Colonic mucosa (tissue), 4 donors: ENCODE data around the gene LRP1B. TPM values are rescaled to one million over a fixed set of nuclear protein-coding genes. Genes with fewer than 3 reads are reported as not detected.
A peak's percentile ranks its signal among the peaks of the same experiment; 100 is the strongest.
"Not testable (repeated sequence)": the region's sequence is repeated elsewhere in the genome, so short reads cannot be mapped to it uniquely, and the experiment has no call there.

Source experiments
- DNase-seq: peaks from one replicate; pipeline ENCODE4 v3.0.0-alpha.2; 2020
- H3K27ac ChIP-seq: fragments of 200-600 bp; one replicate; pipeline ENCODE4 v1.8.0; 2021
- H3K27me3 ChIP-seq: fragments of 200-600 bp; one replicate; pipeline ENCODE4 v1.8.0; 2021
- H3K36me3 ChIP-seq: fragments of 200-600 bp; one replicate; pipeline ENCODE4 v1.8.0; 2021
- H3K4me1 ChIP-seq: fragments of 200-600 bp; one replicate; pipeline ENCODE4 v1.8.0; 2021; ENCODE audit warnings: mild to moderate bottlenecking
- H3K4me3 ChIP-seq: fragments of 200-600 bp; one replicate; pipeline ENCODE4 v1.8.0; 2021
- H3K9ac ChIP-seq, 2 donors: one replicate each; pipeline ENCODE4 v1.7.0; 2013; ENCODE audit warnings: control low read depth in 2 of 2, low read depth in 2 of 2, low read length in 2 of 2
- H3K9me3 ChIP-seq: fragments of 200-600 bp; one replicate; pipeline ENCODE4 v1.8.0; 2021
- intact Hi-C: fragments of 100-400 bp; cut with DNase I; formaldehyde crosslinking; loops from one replicate; pipeline ENCODE4 v1.14.1; 2022
- total RNA-seq, 2 donors: library from RNA; stranded (reverse); fragmentation: NEBNext Ultra II Directional in 1 of 2; extraction: Animal tissue kit (Norgen Biotek cat#: 25700) in 1 of 2; gene quantifications; one replicate each; pipeline ENCODE4 v1.2.1, GENCODE V29; 2021
- TF ChIP-seq, protein P1 (sequence below): fragments of 200-600 bp; IDR thresholded peaks from one replicate; pipeline ENCODE4 v1.8.0; 2022; ENCODE audit warnings: antibody characterized with exemption, mild to moderate bottlenecking
- donor health status: healthy.
- donor health status: DM: no; HTN: no; CAD: no.
- donor health status: DM: no; HTN: no; CAD: no.

The LRP1B gene
- total RNA-seq, 2 donors from 2014 or later, result 0.10 to 0.19 TPM

DNA sequence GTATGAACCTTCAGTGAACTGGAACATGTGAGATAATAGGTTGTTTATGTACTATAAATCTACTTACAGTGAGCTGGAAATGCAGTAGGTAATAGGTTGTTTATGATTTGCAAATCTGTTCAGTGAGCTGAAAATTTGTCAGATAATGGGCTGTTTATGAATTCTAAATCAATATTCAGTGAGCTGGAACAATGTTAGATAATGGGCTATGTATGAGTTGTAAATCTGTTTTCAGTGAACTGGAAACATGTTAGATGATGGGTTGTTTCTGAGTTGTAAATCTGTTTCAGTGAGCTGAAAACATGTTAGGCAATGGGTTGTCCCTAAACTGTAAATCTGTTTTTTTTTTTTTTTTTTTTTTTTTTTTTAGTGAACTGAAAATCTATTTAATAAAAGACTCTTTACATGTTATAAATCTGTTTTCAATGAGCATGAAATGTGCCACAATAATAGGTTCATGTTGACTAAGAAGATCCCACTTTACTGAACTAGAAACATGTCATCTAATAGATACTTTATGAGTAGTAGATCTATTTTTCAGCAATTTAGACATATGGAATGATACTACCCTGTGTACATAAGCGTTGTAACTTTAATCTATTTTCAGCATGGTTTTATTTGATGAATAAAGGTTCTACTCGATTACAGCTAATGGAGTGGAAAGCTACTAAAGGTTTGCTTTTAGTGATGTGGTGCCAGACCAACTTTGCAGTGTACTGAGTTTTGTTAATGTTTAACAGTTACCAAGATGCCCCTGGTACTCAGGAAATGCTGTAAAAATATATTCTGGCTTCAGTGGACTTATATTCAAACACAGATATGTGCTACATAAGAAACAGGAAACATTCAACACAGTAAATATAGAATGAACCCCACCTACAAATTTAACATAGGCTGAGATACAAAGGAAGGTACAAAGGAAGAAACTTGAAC is 1471.8 kb downstream of the LRP1B start:
- Histone ChIP-seq H3K9ac (no peak overlapping the region), H3K36me3 (no peaks in the 10 kb centered on the region), H3K4me3 (no peak overlapping the region), H3K4me1 (no peaks in the 10 kb centered on the region), H3K9me3 (no peaks in the 10 kb centered on the region), H3K27me3 (no peaks in the 10 kb centered on the region), H3K27ac (no peak overlapping the region)
- TF ChIP-seq, protein P1, sequence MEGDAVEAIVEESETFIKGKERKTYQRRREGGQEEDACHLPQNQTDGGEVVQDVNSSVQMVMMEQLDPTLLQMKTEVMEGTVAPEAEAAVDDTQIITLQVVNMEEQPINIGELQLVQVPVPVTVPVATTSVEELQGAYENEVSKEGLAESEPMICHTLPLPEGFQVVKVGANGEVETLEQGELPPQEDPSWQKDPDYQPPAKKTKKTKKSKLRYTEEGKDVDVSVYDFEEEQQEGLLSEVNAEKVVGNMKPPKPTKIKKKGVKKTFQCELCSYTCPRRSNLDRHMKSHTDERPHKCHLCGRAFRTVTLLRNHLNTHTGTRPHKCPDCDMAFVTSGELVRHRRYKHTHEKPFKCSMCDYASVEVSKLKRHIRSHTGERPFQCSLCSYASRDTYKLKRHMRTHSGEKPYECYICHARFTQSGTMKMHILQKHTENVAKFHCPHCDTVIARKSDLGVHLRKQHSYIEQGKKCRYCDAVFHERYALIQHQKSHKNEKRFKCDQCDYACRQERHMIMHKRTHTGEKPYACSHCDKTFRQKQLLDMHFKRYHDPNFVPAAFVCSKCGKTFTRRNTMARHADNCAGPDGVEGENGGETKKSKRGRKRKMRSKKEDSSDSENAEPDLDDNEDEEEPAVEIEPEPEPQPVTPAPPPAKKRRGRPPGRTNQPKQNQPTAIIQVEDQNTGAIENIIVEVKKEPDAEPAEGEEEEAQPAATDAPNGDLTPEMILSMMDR, result no peak
- intact Hi-C loops, result no loop called here
- no peak for DNase-seq

DNA sequence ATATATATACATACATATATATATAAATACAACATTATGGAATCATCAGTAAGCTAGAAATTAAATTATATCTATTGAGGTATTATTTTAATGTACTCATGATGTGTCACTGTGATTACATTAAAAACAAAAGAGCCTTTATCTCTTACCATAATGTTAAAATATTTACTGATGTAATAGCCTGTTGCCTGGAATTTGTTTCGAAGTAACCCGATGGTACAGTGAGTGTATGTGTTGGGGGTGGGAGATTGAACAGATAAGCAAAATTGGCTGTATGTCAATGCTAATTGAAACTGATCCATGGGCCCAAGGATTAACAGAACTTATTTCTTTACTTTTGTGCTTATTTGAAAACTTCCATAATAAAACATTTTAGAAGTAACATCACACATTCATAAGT is 1473.2 kb downstream of the LRP1B start:
- Histone ChIP-seq H3K27me3 (no peaks in the 10 kb centered on the region), H3K9me3 (no peaks in the 10 kb centered on the region), H3K9ac (no peak overlapping the region), H3K27ac (no peak overlapping the region), H3K4me3 (no peak overlapping the region), H3K4me1 (no peaks in the 10 kb centered on the region), H3K36me3 (no peaks in the 10 kb centered on the region)
- intact Hi-C loops, result no loop called here
- TF ChIP-seq, protein P1, result no peak
- DNase-seq, result no peak

- Histone ChIP-seq H3K9me3 (no peaks in the 10 kb centered on the region), H3K9ac (no peak overlapping the region), H3K27me3 (no peaks in the 10 kb centered on the region), H3K4me1 (no peaks in the 10 kb centered on the region), H3K4me3 (no peak overlapping the region), H3K27ac (no peak overlapping the region), H3K36me3 (no peaks in the 10 kb centered on the region)
- no peak for DNase-seq
- TF ChIP-seq, protein P1, result no peak
- intact Hi-C loops, result no loop called here
Measured at GRCh38 chr2:140654565-140654964, 1476.3 kb downstream of the LRP1B start.

- no peak overlapping the region for H3K4me3 ChIP-seq
- H3K9ac ChIP-seq, result no peak overlapping the region
- no peaks in the 10 kb centered on the region for H3K27me3 ChIP-seq
- no peak overlapping the region for H3K27ac ChIP-seq
- no peaks in the 10 kb centered on the region for H3K9me3 ChIP-seq
- intact Hi-C loops, result no loop called here
- DNase-seq, result no peak
- H3K4me1 ChIP-seq, result no peaks in the 10 kb centered on the region
- TF ChIP-seq, protein P1, result no peak
- no peaks in the 10 kb centered on the region for H3K36me3 ChIP-seq
Measured at GRCh38 chr2:140650825-140651224, 1480.0 kb downstream of the LRP1B start.

GRCh38 chr2:140650134-140650533 is 1480.7 kb downstream of the LRP1B start:
- H3K9ac ChIP-seq, H3K4me1 ChIP-seq, H3K9me3 ChIP-seq, H3K36me3 ChIP-seq, H3K4me3 ChIP-seq, intact Hi-C loops, DNase-seq, H3K27me3 ChIP-seq, H3K27ac ChIP-seq: not testable (repeated sequence)

- no peaks in the 10 kb centered on the region for H3K9me3 ChIP-seq
- no peak overlapping the region for H3K9ac ChIP-seq
- no peaks in the 10 kb centered on the region for H3K36me3 ChIP-seq
- H3K4me3 ChIP-seq, result no peak overlapping the region
- TF ChIP-seq, protein P1, result no peak
- H3K27ac ChIP-seq, result no peak overlapping the region
- peak; percentile 35 for DNase-seq
- intact Hi-C loops, result no loop called here
- H3K4me1 ChIP-seq, result no peaks in the 10 kb centered on the region
- no peaks in the 10 kb centered on the region for H3K27me3 ChIP-seq
Measured at GRCh38 chr2:140648393-140648792, 1482.4 kb downstream of the LRP1B start.
